ENCODE measurements around the gene PPP4R1. TPM values are rescaled to one million over a fixed set of nuclear protein-coding genes. Genes with fewer than 3 reads are reported as not detected.

PPP4R1 gene
- total RNA-seq, 1 experiment from 2014 or later = 106 TPM

DNA sequence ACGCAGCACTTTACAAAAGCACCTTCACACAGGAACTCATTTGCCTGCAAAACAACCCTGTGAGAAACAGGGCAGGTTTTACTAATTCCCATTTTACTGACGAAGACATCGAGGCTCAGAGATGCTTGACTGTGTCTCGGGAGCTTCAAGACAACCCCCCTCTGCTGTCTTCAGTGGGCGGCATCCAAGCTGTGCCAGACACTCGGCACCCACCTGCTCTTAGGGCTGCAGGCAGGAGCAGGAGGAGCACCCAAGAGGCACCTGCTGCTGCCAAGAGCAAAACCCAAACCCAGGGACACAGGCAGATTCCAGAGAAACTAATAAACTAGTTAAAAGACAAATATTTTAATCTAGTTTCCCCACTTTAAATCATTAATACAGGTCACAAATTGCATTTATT is 67.9 kb downstream of the PPP4R1 start:
- Histone ChIP-seq H3K18ac (ENCODE audit: insufficient read length, low read depth, low read length) (no peak overlapping the region), H3K23ac (ENCODE audit: insufficient read length, low read depth, low read length) (no peak overlapping the region), H3K9ac (ENCODE audit: extremely low read depth, insufficient read length, low read length) (no peak overlapping the region), H2BK120ac (ENCODE audit: low read depth, low read length, poor library complexity, severe bottlenecking) (no peak overlapping the region), H4K5ac (ENCODE audit: insufficient read length, low read depth, low read length) (no peak overlapping the region), H4K8ac (replicated peaks; ENCODE audit: insufficient read length, low read depth, low read length) (no peak overlapping the region), H3K79me2 (ENCODE audit: insufficient read depth, low read length) (no peaks in the 10 kb centered on the region), H2BK12ac (ENCODE audit: insufficient read length, low read depth, low read length) (no peak overlapping the region), H3K56ac (ENCODE audit: insufficient read length, low read depth, low read length) (no peak overlapping the region), H2BK15ac (ENCODE audit: low read depth, low read length) (no peak overlapping the region), H2BK20ac (ENCODE audit: low read depth, low read length, poor library complexity, severe bottlenecking) (no peak overlapping the region), H3T11ph (ENCODE audit: low read length) (no peak overlapping the region), H3K4me2 (ENCODE audit: insufficient read depth, insufficient read length, low read length) (no peak overlapping the region), H2BK5ac (ENCODE audit: insufficient read length, low read length) (no peak overlapping the region), H3K27me3 (ENCODE audit: insufficient read depth, low read length) (no peaks in the 10 kb centered on the region), H3K14ac (ENCODE audit: insufficient read depth, low read length) (no peak overlapping the region), H3K4ac (ENCODE audit: low read depth, low read length) (no peak overlapping the region), H3K9me3 (ENCODE audit: control insufficient read depth, low read depth, low read length) (no peaks in the 10 kb centered on the region), H2AK5ac (ENCODE audit: insufficient read length, low read length) (no peak overlapping the region), H3K4me1 (ENCODE audit: insufficient read depth, low read length) (no peaks in the 10 kb centered on the region; the same call in 1 of the 2 replicates), H3K27ac (ENCODE audit: insufficient read length, low read depth, low read length) (no peak overlapping the region), H3K23me2 (ENCODE audit: insufficient read length, low read depth, low read length, poor library complexity, severe bottlenecking) (no peaks in the 10 kb centered on the region), H3K79me1 (ENCODE audit: insufficient read depth, low read depth, low read length, poor library complexity, severe bottlenecking) (no peaks in the 10 kb centered on the region), H4K20me1 (ENCODE audit: control insufficient read depth, insufficient read depth, insufficient read length) (peaks cover 3% of the 10 kb centered on the region), H2AFZ (ENCODE audit: low read length) (no peak overlapping the region), H4K91ac (ENCODE audit: insufficient read length, low read depth, low read length) (no peak overlapping the region)
- peaks cover 26 to 55% (median 45%) of the 10 kb centered on the region in 3 experiments for H3K36me3 Mint-ChIP-seq (ENCODE audit: insufficient read depth in 1 of 3, low read depth in 3 of 3)
- DNase-seq = no peak
- H3K4me3 Mint-ChIP-seq = no peak overlapping the region
- WGBS (ENCODE audit: extremely low coverage, insufficient read length, low lambda C conversion rate) = no CpG with 5 or more reads among the region's 6 CpGs
- H3K27me3 Mint-ChIP-seq (ENCODE audit: low read depth) = no peaks in the 10 kb centered on the region
- TF ChIP-seq, protein P1, sequence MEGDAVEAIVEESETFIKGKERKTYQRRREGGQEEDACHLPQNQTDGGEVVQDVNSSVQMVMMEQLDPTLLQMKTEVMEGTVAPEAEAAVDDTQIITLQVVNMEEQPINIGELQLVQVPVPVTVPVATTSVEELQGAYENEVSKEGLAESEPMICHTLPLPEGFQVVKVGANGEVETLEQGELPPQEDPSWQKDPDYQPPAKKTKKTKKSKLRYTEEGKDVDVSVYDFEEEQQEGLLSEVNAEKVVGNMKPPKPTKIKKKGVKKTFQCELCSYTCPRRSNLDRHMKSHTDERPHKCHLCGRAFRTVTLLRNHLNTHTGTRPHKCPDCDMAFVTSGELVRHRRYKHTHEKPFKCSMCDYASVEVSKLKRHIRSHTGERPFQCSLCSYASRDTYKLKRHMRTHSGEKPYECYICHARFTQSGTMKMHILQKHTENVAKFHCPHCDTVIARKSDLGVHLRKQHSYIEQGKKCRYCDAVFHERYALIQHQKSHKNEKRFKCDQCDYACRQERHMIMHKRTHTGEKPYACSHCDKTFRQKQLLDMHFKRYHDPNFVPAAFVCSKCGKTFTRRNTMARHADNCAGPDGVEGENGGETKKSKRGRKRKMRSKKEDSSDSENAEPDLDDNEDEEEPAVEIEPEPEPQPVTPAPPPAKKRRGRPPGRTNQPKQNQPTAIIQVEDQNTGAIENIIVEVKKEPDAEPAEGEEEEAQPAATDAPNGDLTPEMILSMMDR (conservative IDR thresholded peaks at IDR 0.05) = no peak
- peaks cover 17 to 19% of the 10 kb centered on the region in 2 experiments for H3K4me1 Mint-ChIP-seq
- no peaks in the 10 kb centered on the region for H3K9me3 Mint-ChIP-seq
- no peak overlapping the region; a peak in 1 of 7 replicates for H3K27ac Mint-ChIP-seq

Data from H9 (cell line).